Endothelial cell of hepatic sinusoid (primary cell): ENCODE measurements around the gene MYL5.
"Not testable (repeated sequence)": the region's sequence is repeated elsewhere in the genome, so short reads cannot be mapped to it uniquely, and the experiment has no call there.

Source experiments
- in situ Hi-C: cut with HindIII; loops from 2 replicates; pipeline ENCODE4 v1.10.0; 2017; ENCODE audit warnings: low sequenced_read_pairs

The MYL5 gene

GRCh38 chr4:683982-684622 lies 9.8 kb downstream of the MYL5 start:
- in situ Hi-C loops, result no loop called here

GRCh38 chr4:684623-685327 lies 10.4 kb downstream of the MYL5 start:
- in situ Hi-C loops, result no loop called here

- in situ Hi-C loops, result no loop called here
These were observed 11.5 kb downstream of the MYL5 start for GRCh38 chr4:685679-686412.

GRCh38 chr4:686413-687040 lies 12.2 kb downstream of the MYL5 start:
- in situ Hi-C loops, result no loop called here

GRCh38 chr4:687048-687970 lies 13.0 kb downstream of the MYL5 start:
- in situ Hi-C loops, result no loop called here

- in situ Hi-C loops, result no loop called here
These were observed 13.9 kb downstream of the MYL5 start for GRCh38 chr4:687971-688853.

GRCh38 chr4:688854-689681 lies 14.7 kb downstream of the MYL5 start, which contains the start of gene SLC49A3:
Gene SLC49A3 (minus strand): TSS chr4:689151. CDS start chr4:689127, 24 bp downstream.
- in situ Hi-C loops, result no loop called here

- in situ Hi-C loops, result no loop called here
These were observed 15.4 kb downstream of the MYL5 start for GRCh38 chr4:689723-690122.

- in situ Hi-C loops, result no loop called here
These were observed 18.6 kb downstream of the MYL5 start for GRCh38 chr4:692771-693554.

- in situ Hi-C loops, result not testable (repeated sequence)
These were observed 20.1 kb downstream of the MYL5 start for GRCh38 chr4:694341-694940.

GRCh38 chr4:699816-700580 lies 25.7 kb downstream of the MYL5 start:
- in situ Hi-C loops, result no loop called here

GRCh38 chr4:700587-701264 lies 26.4 kb downstream of the MYL5 start:
- in situ Hi-C loops, result no loop called here

- in situ Hi-C loops, result no loop called here
These were observed 28.3 kb downstream of the MYL5 start for GRCh38 chr4:702618-703048.

- in situ Hi-C loops, result no loop called here
These were observed 29.2 kb downstream of the MYL5 start for GRCh38 chr4:703336-704197.
